Fibroblast of pulmonary artery (primary cell): ENCODE measurements around the gene TRAF6.
A peak's percentile ranks its signal among the peaks of the same experiment; 100 is the strongest.

Experiments
- DNase-seq: peaks from one replicate; pipeline ENCODE4 v3.0.0-alpha.2; 2010; ENCODE audit warnings: low read depth
- H3K4me3 ChIP-seq: replicated peaks from 2 replicates; pipeline ENCODE4 v1.5.1; 2011; ENCODE audit warnings: low read depth, mild to moderate bottlenecking, control low read depth, low read length, moderate library complexity
- TF ChIP-seq, protein P1 (sequence below): IDR thresholded peaks from 2 replicates; pipeline ENCODE4 v1.5.1; 2011; ENCODE audit warnings: mild to moderate bottlenecking, control low read depth, low read length, inconsistent platforms; ENCODE audit errors: missing control alignments

Gene TRAF6

DNA sequence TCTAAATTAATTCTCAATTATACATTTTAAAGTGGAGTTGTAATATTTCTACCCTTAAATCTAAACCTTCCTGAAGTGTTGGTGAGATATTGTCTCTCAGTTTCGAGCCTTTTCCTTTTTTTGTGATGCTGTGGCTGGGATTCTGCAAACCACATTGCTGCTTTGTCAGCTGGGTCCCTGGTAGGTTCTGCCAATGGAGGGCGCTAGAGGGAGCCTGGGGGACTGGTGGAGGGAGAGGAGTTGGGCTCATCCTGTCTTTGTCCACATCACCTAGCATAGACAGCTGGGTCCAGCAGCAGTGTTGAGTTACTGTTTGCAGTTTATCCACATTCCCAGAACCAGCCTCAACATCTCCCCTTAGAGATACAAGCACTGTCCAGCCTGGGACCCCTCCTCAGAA lies 41.0 kb downstream of the TRAF6 start:
- DNase-seq, result peak; percentile 20
- H3K4me3 ChIP-seq, result no peak overlapping the region
- TF ChIP-seq, protein P1, sequence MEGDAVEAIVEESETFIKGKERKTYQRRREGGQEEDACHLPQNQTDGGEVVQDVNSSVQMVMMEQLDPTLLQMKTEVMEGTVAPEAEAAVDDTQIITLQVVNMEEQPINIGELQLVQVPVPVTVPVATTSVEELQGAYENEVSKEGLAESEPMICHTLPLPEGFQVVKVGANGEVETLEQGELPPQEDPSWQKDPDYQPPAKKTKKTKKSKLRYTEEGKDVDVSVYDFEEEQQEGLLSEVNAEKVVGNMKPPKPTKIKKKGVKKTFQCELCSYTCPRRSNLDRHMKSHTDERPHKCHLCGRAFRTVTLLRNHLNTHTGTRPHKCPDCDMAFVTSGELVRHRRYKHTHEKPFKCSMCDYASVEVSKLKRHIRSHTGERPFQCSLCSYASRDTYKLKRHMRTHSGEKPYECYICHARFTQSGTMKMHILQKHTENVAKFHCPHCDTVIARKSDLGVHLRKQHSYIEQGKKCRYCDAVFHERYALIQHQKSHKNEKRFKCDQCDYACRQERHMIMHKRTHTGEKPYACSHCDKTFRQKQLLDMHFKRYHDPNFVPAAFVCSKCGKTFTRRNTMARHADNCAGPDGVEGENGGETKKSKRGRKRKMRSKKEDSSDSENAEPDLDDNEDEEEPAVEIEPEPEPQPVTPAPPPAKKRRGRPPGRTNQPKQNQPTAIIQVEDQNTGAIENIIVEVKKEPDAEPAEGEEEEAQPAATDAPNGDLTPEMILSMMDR, result peak; percentile 37

DNA sequence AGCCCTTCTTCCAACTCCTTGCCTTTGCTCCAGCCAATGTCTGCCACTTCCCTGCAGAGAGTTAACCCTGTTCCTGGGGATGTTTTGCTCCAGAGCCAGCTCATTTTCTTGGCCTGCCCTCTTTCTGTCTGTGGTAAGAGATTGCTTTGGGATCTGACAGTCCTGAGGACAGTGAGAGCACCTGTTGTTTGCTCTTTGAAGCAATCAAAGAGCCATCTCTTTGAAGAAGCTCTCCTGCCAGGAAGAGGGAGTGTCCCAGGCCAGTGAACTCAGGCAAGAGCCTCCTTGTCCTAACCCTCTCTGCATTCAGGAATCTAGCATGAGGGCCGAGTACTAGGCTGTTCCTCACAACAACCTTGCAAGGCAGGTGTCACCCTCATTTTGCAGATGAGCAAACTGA lies 42.2 kb downstream of the TRAF6 start:
- H3K4me3 ChIP-seq, result no peak overlapping the region
- DNase-seq, result no peak
- TF ChIP-seq, protein P1, result no peak

DNA sequence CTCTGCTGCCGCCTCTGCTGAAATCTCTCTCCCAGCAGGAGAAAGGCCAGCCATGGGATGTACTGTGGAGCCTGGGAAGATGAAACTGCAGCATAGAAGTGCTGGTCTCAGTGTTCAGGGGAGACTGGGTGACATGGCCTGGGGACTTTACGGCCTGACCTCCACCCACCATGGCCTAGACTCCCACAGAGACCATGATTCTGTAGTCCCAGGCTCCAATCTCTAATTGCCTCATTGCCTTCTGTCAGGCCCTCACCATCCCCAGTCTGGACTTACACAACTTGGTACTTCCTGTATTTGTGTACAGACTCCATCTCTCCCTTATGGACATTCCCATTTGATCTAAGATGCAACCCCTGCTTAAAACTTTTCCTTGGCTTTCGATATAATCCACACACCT lies 43.1 kb downstream of the TRAF6 start:
- TF ChIP-seq, protein P1, result no peak
- H3K4me3 ChIP-seq, result no peak overlapping the region
- DNase-seq, result peak; percentile 34

DNA sequence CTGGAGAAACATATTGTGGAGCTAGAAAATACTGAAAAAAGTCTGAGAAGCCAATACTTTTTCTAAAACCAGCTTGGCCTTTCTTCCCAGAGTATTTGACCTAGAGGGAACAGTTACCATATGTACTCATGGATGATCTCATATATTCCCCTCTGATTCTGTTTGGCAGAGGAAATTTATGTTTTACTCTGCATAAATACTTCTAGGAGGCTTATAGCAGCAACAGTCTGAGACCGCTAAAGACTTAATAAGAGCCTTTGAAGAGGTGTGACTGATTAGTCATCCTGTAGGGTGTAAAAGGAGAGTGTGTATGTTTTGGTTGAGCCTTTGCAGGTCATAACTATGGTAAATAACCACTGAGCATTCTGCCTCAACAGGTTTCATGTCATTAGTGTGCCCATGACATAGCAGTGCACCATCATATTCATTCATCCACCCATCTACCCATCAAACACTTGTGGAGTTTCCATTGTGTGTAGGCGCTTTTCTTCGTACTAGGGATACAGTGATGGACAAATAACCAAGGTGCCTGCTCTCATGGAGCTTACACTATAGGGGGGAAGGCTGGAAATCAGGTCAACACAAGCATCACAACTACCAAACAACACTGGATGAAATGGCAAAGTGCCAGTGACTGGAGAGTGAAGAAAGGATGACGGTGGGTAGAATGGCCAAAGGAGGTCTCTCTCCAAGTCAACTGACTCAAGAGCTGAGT lies 44.5 kb downstream of the TRAF6 start:
- no peak overlapping the region for H3K4me3 ChIP-seq
- TF ChIP-seq, protein P1, result no peak
- no peak for DNase-seq

DNA sequence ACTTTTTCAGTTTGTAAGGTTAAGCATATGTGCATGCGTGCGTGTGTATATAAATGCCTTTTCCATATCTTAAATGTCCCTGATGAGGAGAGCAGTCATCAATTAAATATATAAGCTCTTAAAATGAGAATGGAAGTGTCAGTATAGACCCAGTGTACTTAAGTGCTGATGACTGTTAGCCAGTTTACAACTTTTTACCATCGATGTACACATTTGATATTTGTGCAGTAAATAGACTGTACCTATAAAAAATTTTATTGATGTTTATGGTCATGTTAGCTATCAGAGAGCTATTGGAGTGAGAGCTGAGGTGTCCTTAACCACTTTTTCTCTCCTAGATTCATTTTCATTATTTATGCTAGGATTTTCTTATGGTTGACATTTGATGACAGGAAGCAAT lies 45.4 kb downstream of the TRAF6 start:
- H3K4me3 ChIP-seq, result no peak overlapping the region
- TF ChIP-seq, protein P1, result no peak

DNA sequence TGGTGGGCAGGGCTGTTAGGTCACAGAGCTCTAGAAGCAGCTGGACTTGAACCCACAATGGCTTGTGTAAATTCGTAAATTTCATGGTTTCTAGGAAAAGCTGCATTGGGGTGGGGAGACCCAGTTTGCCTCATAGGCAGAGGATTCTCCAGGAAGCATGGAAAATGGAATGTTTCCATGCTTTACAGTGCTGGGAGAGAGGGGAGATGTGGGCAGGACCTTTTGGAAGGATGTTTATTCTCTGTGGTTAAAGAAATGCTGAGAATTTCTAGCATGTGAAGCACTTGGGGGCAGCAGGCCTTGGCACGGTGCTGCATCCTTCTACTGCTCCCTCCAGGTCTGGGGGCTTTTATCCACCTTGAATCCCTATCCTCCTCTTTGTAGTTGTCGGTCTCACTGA lies 46.3 kb downstream of the TRAF6 start:
- DNase-seq, result peak; percentile 21
- H3K4me3 ChIP-seq, result no peak overlapping the region
- TF ChIP-seq, protein P1, result no peak

More for the DNA sequence above, 45.4 kb downstream of the TRAF6 start:
- DNase-seq, result no peak

DNA sequence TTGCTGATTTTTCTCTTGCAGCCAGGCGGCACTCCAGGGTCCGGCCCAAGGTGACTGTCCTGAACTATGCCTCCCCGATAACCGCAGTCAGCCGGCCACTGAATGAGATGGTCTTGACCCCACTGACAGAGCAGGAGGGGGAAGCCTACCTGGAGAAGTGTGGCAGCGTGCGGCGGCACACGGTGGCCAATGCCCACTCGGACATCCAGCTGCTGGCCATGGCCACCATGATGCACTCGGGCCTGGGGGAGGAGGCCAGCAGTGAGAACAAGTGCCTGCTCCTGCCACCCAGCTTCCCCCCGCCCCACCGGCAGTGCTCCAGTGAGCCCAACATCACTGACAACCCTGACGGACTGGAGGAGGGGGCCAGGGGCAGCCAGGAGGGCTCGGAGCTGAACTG lies 47.8 kb downstream of the TRAF6 start:
- H3K4me3 ChIP-seq, result no peak overlapping the region
- TF ChIP-seq, protein P1, result no peak
- DNase-seq, result no peak
